Right lung (tissue), 5 donors: Measurements from ENCODE around the gene GIMAP8. TPM values are rescaled to one million over a fixed set of nuclear protein-coding genes. Genes with fewer than 3 reads are reported as not detected.
"Not testable (repeated sequence)": the region's sequence is repeated elsewhere in the genome, so short reads cannot be mapped to it uniquely, and the experiment has no call there.

Experiments used
- DNase-seq, 2 donors: peaks; one replicate each; pipeline ENCODE4 v3.0.0-alpha.2; 2013
- polyA plus RNA-seq, 5 donors: library from polyadenylated mRNA; unstranded; fragments of 120-200 nt; gene quantifications; one replicate each; pipeline versions ENCODE4 v1.2.1 to v1.2.3, GENCODE V29; 2013; ENCODE audit warnings: inconsistent platforms in 1 of 5, low replicate concordance in 1 of 5; ENCODE audit not compliant: insufficient read length in 5 of 5, insufficient read depth in 1 of 5

Gene GIMAP8
- polyA plus RNA-seq, 5 donors = 18.1 to 28.7 (median 24.8) TPM

DNA sequence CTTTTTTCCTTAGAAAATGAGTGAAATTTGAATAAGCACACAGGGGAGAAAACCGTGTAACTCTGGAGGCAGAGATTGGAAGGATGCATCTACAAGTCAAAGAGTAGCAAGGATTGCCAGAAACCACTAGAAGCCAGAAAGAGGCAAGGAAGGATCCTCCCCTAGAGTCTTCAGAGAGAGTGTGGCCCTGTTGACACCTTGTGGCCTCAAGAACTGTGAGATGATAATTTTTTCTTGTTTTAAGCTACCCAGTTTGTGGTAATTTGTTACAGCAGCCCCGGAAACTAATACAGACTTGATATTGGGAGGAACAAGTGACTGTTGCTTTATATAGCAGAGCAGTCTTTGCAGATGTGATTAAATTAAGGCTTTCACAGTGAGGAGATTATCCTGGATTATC is 60.6 kb downstream of the GIMAP8 start:
- DNase-seq = no peak

DNA sequence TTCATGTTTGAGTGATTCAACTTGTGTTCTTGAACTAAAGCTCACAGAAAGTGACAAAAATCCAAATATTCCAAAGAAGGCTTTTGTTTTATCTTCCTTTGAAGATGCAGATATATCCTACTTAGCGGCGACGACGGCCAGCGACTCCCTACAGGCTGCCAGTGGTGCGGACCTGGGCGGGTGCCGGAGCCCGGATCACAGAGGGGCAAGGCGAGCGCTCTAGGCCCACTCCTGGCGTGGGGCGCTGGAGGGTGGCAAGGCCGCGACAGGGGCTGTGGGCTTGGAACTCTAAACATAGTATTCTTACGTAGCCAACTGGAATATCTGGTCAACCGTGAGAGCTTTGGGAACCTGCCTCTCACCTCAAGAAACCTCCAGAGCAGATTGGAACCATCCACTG is 63.3 kb downstream of the GIMAP8 start:
- DNase-seq = no peak

DNA sequence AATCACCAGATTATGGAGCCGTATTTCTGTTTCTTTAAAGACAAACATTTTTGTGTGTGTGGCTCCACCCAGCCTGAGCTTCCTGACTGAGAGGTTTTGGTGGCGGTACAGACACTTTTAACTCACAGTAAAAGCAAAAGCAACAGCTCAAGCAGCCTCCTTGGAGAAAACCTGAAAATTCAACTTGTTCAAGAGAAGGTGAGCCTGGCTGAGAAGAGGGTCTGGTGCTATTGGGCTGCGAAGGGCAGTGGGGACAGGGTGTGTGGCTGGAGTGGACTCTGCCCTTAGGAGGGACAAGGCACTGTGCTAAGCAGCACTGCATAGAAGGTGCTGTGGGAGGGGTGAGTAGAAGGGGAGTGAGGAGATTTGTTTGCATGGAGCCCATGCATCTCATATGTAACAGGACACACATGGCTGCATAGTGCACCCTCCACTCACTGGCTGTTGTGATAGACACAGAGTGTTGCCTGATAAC is 64.4 kb downstream of the GIMAP8 start, which contains the start of gene GIMAP7:
Gene GIMAP7, plus strand, starts transcription at position 125 of the 475 bp plus-strand sequence. CDS start 5,103 bp downstream, outside the sequence.
- DNase-seq = no peak

GRCh38 chr7:150515248-150516147 is 65.1 kb downstream of the GIMAP8 start:
- DNase-seq = no peak

- no peak for DNase-seq
Measured at GRCh38 chr7:150516956-150517745, 66.7 kb downstream of the GIMAP8 start.

DNA sequence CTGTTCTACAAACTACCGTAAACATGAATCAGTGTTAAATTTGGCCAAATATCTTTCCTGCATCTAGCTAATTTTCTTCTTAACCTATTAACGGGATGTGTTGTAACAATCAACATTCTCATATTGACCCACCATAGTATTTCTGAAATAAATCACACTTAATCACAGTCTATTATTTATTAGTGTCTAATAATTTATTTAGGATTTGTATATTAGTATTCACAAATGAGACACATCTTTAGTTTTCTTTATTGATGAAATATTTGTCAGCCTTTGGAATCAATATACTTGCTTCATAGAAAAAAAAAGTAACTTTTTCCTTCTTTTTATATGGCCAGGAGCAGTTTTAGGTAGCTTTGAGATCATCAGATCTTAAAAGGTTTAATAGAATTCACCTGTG is 68.9 kb downstream of the GIMAP8 start:
- no peak for DNase-seq

DNA sequence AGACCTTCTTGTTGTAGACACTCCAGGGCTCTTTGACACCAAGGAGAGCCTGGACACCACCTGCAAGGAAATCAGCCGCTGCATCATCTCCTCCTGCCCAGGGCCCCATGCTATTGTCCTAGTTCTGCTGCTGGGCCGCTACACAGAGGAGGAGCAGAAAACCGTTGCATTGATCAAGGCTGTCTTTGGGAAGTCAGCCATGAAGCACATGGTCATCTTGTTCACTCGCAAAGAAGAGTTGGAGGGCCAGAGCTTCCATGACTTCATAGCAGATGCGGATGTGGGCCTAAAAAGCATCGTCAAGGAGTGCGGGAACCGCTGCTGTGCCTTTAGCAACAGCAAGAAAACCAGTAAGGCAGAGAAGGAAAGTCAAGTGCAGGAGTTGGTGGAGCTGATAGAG is 69.7 kb downstream of the GIMAP8 start:
- no peak for DNase-seq

DNA sequence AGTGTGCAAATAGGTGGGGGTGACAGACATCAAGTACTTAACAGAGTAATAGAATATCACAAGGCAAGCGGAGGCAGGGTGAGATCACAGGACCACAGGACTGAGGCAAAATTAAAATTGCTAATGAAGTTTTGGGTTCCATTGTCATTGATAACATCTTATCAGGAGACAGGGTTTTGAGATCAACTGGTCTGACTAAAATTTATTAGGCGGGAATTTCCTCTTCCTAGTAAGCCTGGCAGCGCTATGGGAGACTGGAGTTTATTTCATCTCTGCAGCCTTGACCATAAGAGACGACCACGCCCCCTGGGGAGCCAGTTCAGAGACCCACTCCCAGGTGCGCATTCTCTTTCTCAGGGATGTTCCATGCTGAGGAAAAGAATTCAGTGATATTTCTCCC is 72.5 kb downstream of the GIMAP8 start:
- not testable (repeated sequence) for DNase-seq

GRCh38 chr7:150524018-150524417 is 73.6 kb downstream of the GIMAP8 start:
- DNase-seq = no peak

Other genes starting within 250 kb of the GIMAP8 start
- 10 to 100 TPM; 15.0 to 22.7 (median 18.5) TPM for gene LRRC61, start 127.3 kb upstream of the GIMAP8 start, polyA plus RNA-seq
- 1 to 10 TPM; 4.0 to 9.4 (median 5.4) TPM for gene ACTR3C, start 127.1 kb upstream of the GIMAP8 start, polyA plus RNA-seq
- 100 to 1,000 TPM; 146 to 314 (median 221) TPM for gene RARRES2, start 109.0 kb upstream of the GIMAP8 start, polyA plus RNA-seq
- gene REPIN1, start 81.8 kb upstream of the GIMAP8 start, polyA plus RNA-seq = 10 to 100 TPM; 51.0 to 85.1 (median 76.9) TPM
- 10 to 100 TPM in 1 of 5 donors, 1 to 10 TPM in 4; 3.5 to 12.4 (median 5.6) TPM for gene ZNF775, start 71.3 kb upstream of the GIMAP8 start, polyA plus RNA-seq
- gene GIMAP7, start 64.2 kb downstream of the GIMAP8 start, polyA plus RNA-seq = 10 to 100 TPM; 30.0 to 50.8 (median 38.9) TPM
- 100 to 1,000 TPM in 2 of 5 donors, 10 to 100 TPM in 3; 65.4 to 106 (median 78.0) TPM for gene GIMAP4, start 116.8 kb downstream of the GIMAP8 start, polyA plus RNA-seq
- gene GIMAP6, start 181.8 kb downstream of the GIMAP8 start, polyA plus RNA-seq = 10 to 100 TPM; 27.3 to 33.1 (median 28.0) TPM
- gene GIMAP2, start 235.1 kb downstream of the GIMAP8 start, polyA plus RNA-seq = 10 to 100 TPM; 16.1 to 26.3 (median 19.1) TPM